Mucosa of descending colon (tissue), 3 donors: ENCODE measurements around the gene NACC2. TPM values are rescaled to one million over a fixed set of nuclear protein-coding genes. Genes with fewer than 3 reads are reported as not detected.

Experiments used
- ATAC-seq: fragments of 200-7000 bp; cut with Tn5 transposase; one replicate; pipeline ENCODE4 v1.9.1; 2020; ENCODE audit warnings: mild to moderate bottlenecking, moderate library complexity
- DNase-seq, 3 donors: peaks; one replicate each; pipeline ENCODE4 v3.0.0-alpha.2; 2020
- H3K36me3 ChIP-seq: fragments of 200-600 bp; one replicate; pipeline ENCODE4 v1.8.0; 2021; ENCODE audit warnings: low read depth, mild to moderate bottlenecking
- H3K4me1 ChIP-seq: fragments of 200-600 bp; one replicate; pipeline ENCODE4 v1.8.0; 2021; ENCODE audit warnings: low read depth, mild to moderate bottlenecking
- H3K4me3 ChIP-seq: fragments of 200-600 bp; one replicate; pipeline ENCODE4 v1.8.0; 2021; ENCODE audit warnings: mild to moderate bottlenecking
- H3K9me3 ChIP-seq: fragments of 200-600 bp; one replicate; pipeline ENCODE4 v1.8.0; 2021; ENCODE audit warnings: mild to moderate bottlenecking
- intact Hi-C, 2 donors: fragments of 100-400 bp; cut with DNase I in 1 of 2; cut with micrococcal nuclease in 1 of 2; formaldehyde crosslinking; loops; one replicate each; pipeline versions ENCODE4 v1.11.0 to v1.11.1; 2022; cut with DNase I, micrococcal nuclease
- total RNA-seq, 3 donors: library from RNA; stranded (reverse); fragmentation: NEBNext Ultra II Directional in 2 of 3; extraction: Animal tissue kit (Norgen Biotek cat#: 25700) in 2 of 3; gene quantifications; one replicate each; pipeline versions ENCODE4 v1.2.1 to v1.2.4, GENCODE V29; 2021 to 2023
- TF ChIP-seq, protein P1 (sequence below): fragments of 200-600 bp; IDR thresholded peaks from one replicate; pipeline ENCODE4 v1.8.0; 2022; ENCODE audit warnings: antibody characterized with exemption, mild to moderate bottlenecking
- donor health status: DM: no; HTN: no; CAD: no; lungs with moderate emphysema.
- donor health status: DM: no; HTN: no; CAD: no.
- donor health status: DM: no; HTN: yes; CAD: no.

NACC2 gene
- total RNA-seq, 3 donors from 2014 or later = 15.9 to 81.3 (median 22.1) TPM

DNA sequence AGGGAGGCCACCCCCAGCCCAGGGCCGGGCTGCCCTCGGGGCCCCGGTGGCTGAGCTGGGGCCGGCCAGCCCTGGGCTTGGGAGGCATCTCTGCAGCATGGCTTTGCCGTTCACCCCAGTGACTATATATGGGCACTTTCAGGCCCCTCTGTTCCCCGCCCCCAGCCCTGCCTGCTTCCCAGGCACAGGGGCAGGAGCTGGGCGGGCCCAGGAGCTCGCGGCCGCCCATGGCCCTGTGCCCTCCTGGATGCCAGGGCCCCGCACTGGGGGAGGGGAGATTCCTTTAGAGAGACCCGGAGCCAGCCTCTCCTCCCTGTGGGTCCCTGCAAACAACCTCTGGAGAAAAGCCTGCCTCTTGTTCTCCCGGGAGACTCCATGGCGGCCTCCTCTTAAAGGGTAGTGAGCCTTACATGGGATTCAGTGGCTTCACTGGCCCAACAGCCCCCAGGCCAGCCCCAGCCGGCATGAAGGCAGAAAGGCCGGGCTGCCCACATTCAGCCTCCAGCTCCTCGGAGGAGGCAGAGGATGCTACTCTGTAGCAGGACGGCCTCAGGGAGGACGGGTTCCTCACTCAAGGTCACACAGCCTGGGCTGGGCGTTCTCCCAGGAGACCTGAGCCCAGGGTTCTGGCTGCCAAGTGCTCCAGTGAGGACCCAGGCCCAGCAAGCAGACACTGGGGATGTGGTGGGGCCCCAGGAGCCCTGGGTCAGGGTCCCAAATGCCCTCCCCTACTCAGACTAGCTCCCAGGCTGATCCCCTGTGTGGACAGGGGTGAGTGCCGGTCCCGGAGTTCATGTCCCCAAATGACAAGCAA, 4.1 kb downstream of the NACC2 start:
- H3K4me1 ChIP-seq = peaks cover 15% of the 10 kb centered on the region
- H3K9me3 ChIP-seq = no peaks in the 10 kb centered on the region
- intact Hi-C loops = loop anchor here in 1 of 2 donors (5.0 kb wide), 1 partner anchor 39 kb away; no protein-coding TSS in a partner anchor
- no peak overlapping the region for H3K4me3 ChIP-seq
- TF ChIP-seq, protein P1, sequence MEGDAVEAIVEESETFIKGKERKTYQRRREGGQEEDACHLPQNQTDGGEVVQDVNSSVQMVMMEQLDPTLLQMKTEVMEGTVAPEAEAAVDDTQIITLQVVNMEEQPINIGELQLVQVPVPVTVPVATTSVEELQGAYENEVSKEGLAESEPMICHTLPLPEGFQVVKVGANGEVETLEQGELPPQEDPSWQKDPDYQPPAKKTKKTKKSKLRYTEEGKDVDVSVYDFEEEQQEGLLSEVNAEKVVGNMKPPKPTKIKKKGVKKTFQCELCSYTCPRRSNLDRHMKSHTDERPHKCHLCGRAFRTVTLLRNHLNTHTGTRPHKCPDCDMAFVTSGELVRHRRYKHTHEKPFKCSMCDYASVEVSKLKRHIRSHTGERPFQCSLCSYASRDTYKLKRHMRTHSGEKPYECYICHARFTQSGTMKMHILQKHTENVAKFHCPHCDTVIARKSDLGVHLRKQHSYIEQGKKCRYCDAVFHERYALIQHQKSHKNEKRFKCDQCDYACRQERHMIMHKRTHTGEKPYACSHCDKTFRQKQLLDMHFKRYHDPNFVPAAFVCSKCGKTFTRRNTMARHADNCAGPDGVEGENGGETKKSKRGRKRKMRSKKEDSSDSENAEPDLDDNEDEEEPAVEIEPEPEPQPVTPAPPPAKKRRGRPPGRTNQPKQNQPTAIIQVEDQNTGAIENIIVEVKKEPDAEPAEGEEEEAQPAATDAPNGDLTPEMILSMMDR = no peak
- H3K36me3 ChIP-seq = no peaks in the 10 kb centered on the region
- DNase-seq = peak in 2 of 3 donors; percentile 43 to 50
- no peak for ATAC-seq

DNA sequence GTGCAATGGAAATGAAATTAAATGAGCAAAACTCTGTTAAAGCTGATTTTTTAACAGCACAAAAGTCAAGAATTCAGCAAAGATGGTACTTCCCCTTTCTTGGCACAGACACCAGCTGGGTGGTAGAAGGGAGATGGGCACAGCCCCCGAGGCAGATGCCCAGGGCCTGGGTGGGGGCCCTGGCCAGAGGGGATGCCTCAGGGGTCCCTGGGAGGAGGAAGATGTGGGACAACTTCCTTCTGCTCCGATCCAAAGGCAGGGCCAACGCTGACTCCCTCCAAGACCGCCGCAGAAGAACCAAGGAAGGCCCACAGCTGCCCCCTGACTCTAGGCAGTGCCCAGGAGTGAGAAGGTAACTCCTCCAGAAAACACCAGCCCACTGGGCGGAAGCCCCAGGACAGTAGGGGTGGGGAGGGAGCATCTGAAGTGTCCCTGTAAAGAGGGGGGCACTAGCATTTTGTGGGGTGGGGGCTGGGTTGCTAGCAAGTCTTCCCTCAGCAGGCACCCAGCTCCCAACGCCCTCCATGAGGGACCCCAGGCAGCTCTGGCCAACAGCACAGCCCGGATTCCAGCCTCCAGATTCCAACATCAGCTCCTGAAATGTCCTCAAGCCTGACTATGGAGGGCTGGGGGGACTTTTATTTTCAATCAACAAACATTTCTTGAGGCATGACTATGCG, 4.9 kb downstream of the NACC2 start:
- H3K4me3 ChIP-seq = no peak overlapping the region
- DNase-seq (peak in 2 of 3 donors; percentile 22 to 40), ATAC-seq (no peak)
- H3K9me3 ChIP-seq = no peaks in the 10 kb centered on the region
- no peaks in the 10 kb centered on the region for H3K36me3 ChIP-seq
- intact Hi-C loops = loop anchor here in 1 of 2 donors (5.0 kb wide), 1 partner anchor 38 kb away; no protein-coding TSS in a partner anchor
- H3K4me1 ChIP-seq = peaks cover 12% of the 10 kb centered on the region
- TF ChIP-seq, protein P1 = no peak

DNA sequence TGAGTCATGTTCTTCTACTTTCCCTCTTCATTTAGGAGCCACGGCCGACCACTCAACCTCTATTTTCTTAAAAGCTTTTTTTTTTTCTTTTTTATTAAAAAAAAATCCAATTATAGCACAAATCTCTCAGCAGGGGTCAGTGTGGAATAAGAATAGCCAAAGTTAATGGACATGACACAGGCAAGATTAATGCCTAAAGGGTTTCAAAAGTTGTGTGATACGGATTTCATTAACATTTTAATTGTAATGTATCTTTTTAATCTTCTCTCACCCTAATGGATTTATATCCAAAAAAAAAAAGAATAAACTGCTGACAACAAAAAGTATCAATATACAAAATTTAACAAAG, 5.4 kb downstream of the NACC2 start:
- TF ChIP-seq, protein P1 = no peak
- H3K4me3 ChIP-seq = no peak overlapping the region
- no peaks in the 10 kb centered on the region for H3K9me3 ChIP-seq
- DNase-seq (no peak), ATAC-seq (no peak)
- intact Hi-C loops = loop anchor here in 1 of 2 donors (5.0 kb wide), 1 partner anchor 37 kb away; no protein-coding TSS in a partner anchor
- peaks cover 12% of the 10 kb centered on the region for H3K4me1 ChIP-seq
- H3K36me3 ChIP-seq = no peaks in the 10 kb centered on the region

DNA sequence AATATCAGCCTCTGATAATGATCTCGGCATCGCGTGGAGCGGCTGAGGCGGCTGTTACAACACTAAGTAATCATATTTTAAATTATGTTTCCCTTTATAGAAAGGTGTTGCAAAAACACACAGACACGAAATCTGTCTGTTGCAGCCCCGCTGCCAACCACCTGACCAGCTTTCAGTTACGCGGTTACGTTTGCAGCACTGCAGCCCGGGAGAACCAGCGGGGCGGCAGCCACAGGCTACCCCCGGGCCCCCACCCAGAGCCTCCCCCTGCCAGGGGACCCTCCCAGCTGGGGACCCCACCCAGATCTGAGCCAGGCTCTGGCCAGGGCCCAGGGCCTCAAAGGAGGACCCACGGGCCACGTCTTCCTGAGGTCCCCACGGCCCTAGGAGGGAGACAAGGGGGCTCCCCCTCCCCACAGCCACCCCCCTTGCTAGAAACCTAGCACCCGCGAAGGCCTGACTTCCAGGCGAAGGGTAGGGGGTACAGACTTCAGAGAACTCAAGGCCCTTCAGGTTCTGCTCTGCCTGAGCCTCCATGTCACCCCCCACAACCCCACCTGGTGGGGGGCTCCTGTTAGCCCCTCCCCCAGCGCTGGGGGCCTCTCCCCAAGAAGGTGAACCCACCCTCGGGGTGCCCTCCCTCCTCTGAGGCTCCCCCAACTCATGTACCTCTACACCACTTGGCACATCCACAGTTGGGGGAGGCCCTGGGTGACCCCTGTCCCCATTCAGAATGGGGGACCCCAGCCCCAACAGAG, 6.0 kb downstream of the NACC2 start:
- Histone ChIP-seq H3K4me1 (peaks cover 12% of the 10 kb centered on the region), H3K4me3 (no peak overlapping the region), H3K9me3 (no peaks in the 10 kb centered on the region), H3K36me3 (no peaks in the 10 kb centered on the region)
- TF ChIP-seq, protein P1 = no peak
- intact Hi-C loops = no loop called here
- DNase-seq (peak in 1 of 3 donors; percentile 46), ATAC-seq (no peak)

DNA sequence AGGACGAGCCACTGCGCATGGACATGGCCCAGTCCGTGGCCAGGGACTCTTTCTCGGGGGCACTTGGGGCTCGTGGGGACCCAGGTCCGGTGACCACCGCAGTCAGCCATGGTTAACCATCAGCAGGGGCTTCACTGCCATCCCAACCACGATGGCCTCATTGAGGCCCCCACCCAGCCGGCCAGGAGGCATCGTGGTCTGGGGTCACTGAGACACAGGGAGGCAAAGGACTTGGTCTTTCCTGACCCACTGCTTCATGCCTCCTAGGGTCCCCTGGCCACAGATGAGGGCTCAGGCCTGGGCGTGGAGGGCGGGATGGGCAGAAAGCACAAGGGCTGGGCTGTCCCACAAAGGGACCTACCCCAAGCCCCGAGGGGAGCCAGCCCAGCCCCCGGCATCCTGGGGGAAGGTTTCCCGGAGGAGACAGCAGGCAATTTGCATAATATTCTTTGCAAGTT, 6.6 kb downstream of the NACC2 start:
- H3K9me3 ChIP-seq = no peaks in the 10 kb centered on the region
- peaks cover 8% of the 10 kb centered on the region for H3K4me1 ChIP-seq
- H3K36me3 ChIP-seq = no peaks in the 10 kb centered on the region
- intact Hi-C loops = no loop called here
- TF ChIP-seq, protein P1 = no peak
- DNase-seq (peak in 1 of 3 donors; percentile 46), ATAC-seq (no peak)
- H3K4me3 ChIP-seq = no peak overlapping the region
